WTC11 (cell line): Measurements from ENCODE around the gene ADGRG3. TPM values are rescaled to one million over a fixed set of nuclear protein-coding genes. Genes with fewer than 3 reads are reported as not detected.

Source experiments
- ATAC-seq: fragments of 200-7000 bp; cut with Tn5 transposase; 2 replicates; pipeline ENCODE4 v1.10.0; 2021; ENCODE audit warnings: mild to moderate bottlenecking, moderate library complexity
- CTCF ChIA-PET: fragments of 300-600 bp; sonication (Branson Sonifier 250); formaldehyde crosslinking; loops from one replicate; lab custom pipeline; 2021; ENCODE audit warnings: antibody characterized with exemption; lab: Charles Lee
- POLR2A ChIA-PET: fragments of 350-600 bp; sonication (Branson Sonifier 250); formaldehyde crosslinking; loops from one replicate; lab custom pipeline; 2021; ENCODE audit warnings: antibody characterized with exemption; lab: Charles Lee
- DNase-seq: peaks from one replicate; pipeline ENCODE4 v3.0.0; 2021; ENCODE audit warnings: low spot score
- H3K27ac Mint-ChIP-seq: 2 replicates; pipeline ENCODE4 v1.8.0; 2021; ENCODE audit warnings: mixed read lengths
- H3K27me3 Mint-ChIP-seq: 2 replicates; pipeline ENCODE4 v1.8.0; 2021; ENCODE audit warnings: low read depth, mild to moderate bottlenecking, moderate library complexity, mixed read lengths
- H3K36me3 Mint-ChIP-seq: 2 replicates; pipeline ENCODE4 v1.8.0; 2021; ENCODE audit warnings: mixed read lengths
- H3K4me1 Mint-ChIP-seq: 2 replicates; pipeline ENCODE4 v1.8.0; 2022; ENCODE audit warnings: mixed read lengths
- H3K4me3 Mint-ChIP-seq: 2 replicates; pipeline ENCODE4 v1.8.0; 2021; ENCODE audit warnings: mild to moderate bottlenecking, moderate library complexity, mixed read lengths
- H3K9me3 Mint-ChIP-seq: 2 replicates; pipeline ENCODE4 v1.8.0; 2021; ENCODE audit warnings: mixed read lengths
- CREB1 ChIP-seq: sonication (generic); formaldehyde crosslinking; IDR thresholded peaks from 2 replicates; pipeline ENCODE4 v1.8.0; 2023; ENCODE audit warnings: mild to moderate bottlenecking, missing genetic modification reagents
- ELF4 ChIP-seq: sonication (generic); formaldehyde crosslinking; IDR thresholded peaks from 2 replicates; pipeline ENCODE4 v1.8.1; 2022; ENCODE audit warnings: low read depth, mild to moderate bottlenecking, moderate library complexity, missing genetic modification reagents
- EMX1 ChIP-seq: fragments of 250-450 bp; sonication (Bioruptor Pico); IDR thresholded peaks from 2 replicates; pipeline ENCODE4 v1.8.0; 2021; ENCODE audit warnings: mild to moderate bottlenecking
- ESRRA ChIP-seq: sonication (generic); formaldehyde crosslinking; IDR thresholded peaks from 2 replicates; pipeline ENCODE4 v1.8.1; 2022; ENCODE audit warnings: mild to moderate bottlenecking, missing genetic modification reagents, borderline replicate concordance
- FOXJ3 ChIP-seq: sonication (generic); formaldehyde crosslinking; IDR thresholded peaks from 2 replicates; pipeline ENCODE4 v1.9.0; 2021; ENCODE audit warnings: missing genetic modification reagents, mild to moderate bottlenecking, borderline replicate concordance
- FOXP1 ChIP-seq: sonication (generic); formaldehyde crosslinking; IDR thresholded peaks from 2 replicates; pipeline ENCODE4 v1.8.0; 2022; ENCODE audit warnings: missing genetic modification reagents, mild to moderate bottlenecking, moderate library complexity, borderline replicate concordance
- HMGA2 ChIP-seq: fragments of 250-450 bp; sonication (Bioruptor Pico); IDR thresholded peaks from 2 replicates; pipeline ENCODE4 v1.4.0; 2021; ENCODE audit warnings: mild to moderate bottlenecking, moderate library complexity
- KAT7 ChIP-seq: sonication (generic); formaldehyde crosslinking; IDR thresholded peaks from 2 replicates; pipeline ENCODE4 v1.8.1; 2023; ENCODE audit warnings: missing genetic modification reagents, mild to moderate bottlenecking, borderline replicate concordance
- MYBL2 ChIP-seq: sonication (generic); formaldehyde crosslinking; IDR thresholded peaks from 2 replicates; pipeline ENCODE4 v1.8.1; 2023; ENCODE audit warnings: mild to moderate bottlenecking, moderate library complexity, missing genetic modification reagents
- NFATC4 ChIP-seq: fragments of 250-450 bp; sonication (Bioruptor Pico); IDR thresholded peaks from 2 replicates; pipeline ENCODE4 v1.9.0; 2021; ENCODE audit warnings: mild to moderate bottlenecking
- RELA ChIP-seq: sonication (generic); formaldehyde crosslinking; IDR thresholded peaks from 2 replicates; pipeline ENCODE4 v1.8.1; 2022; ENCODE audit warnings: missing genetic modification reagents, mild to moderate bottlenecking, borderline replicate concordance
- SOX15 ChIP-seq: fragments of 250-450 bp; sonication (Bioruptor Pico); IDR thresholded peaks from 2 replicates; pipeline ENCODE4 v1.9.0; 2021; ENCODE audit warnings: mild to moderate bottlenecking
- TEAD4 ChIP-seq: sonication (generic); formaldehyde crosslinking; IDR thresholded peaks from 2 replicates; pipeline ENCODE4 v1.8.0; 2022; ENCODE audit warnings: mild to moderate bottlenecking, missing genetic modification reagents
- ZNF138 ChIP-seq: sonication (generic); formaldehyde crosslinking; conservative IDR thresholded peaks from 2 replicates; pipeline ENCODE4 v1.8.1; 2022; ENCODE audit warnings: mild to moderate bottlenecking, moderate library complexity, missing genetic modification reagents
- ZNF671 ChIP-seq: fragments of 250-450 bp; sonication (Bioruptor Pico); IDR thresholded peaks from 2 replicates; pipeline ENCODE4 v1.8.0; 2021; ENCODE audit warnings: mild to moderate bottlenecking
- total RNA-seq: library from RNA; stranded (reverse); gene quantifications from 3 replicates; pipeline ENCODE4 v1.2.3, GENCODE V29; 2021
- TF ChIP-seq, protein P1 (sequence below): sonication (generic); formaldehyde crosslinking; IDR thresholded peaks from 2 replicates; pipeline ENCODE4 v1.8.1; 2023; ENCODE audit warnings: mild to moderate bottlenecking, missing genetic modification reagents, moderate library complexity
- TF ChIP-seq, protein P2 (sequence below): sonication (generic); formaldehyde crosslinking; IDR thresholded peaks from 2 replicates; pipeline ENCODE4 v1.8.1; 2023; ENCODE audit warnings: mild to moderate bottlenecking, moderate library complexity, missing genetic modification reagents
- TF ChIP-seq, protein P3 (sequence below): fragments of 250-450 bp; sonication (Bioruptor Pico); IDR thresholded peaks from 2 replicates; pipeline ENCODE4 v1.9.0; 2021; ENCODE audit warnings: moderate library complexity, mild to moderate bottlenecking, inconsistent platforms, borderline replicate concordance
- TF ChIP-seq, protein P4 (sequence below): sonication (generic); formaldehyde crosslinking; IDR thresholded peaks from 2 replicates; pipeline ENCODE4 v1.8.1; 2023; ENCODE audit warnings: mild to moderate bottlenecking, missing genetic modification reagents, borderline replicate concordance
- TF ChIP-seq, protein P5 (sequence below): sonication (generic); formaldehyde crosslinking; IDR thresholded peaks from 2 replicates; pipeline ENCODE4 v1.8.0; 2022; ENCODE audit warnings: missing genetic modification reagents
- TF ChIP-seq, protein P6 (sequence below): fragments of 250-450 bp; sonication (Bioruptor Pico); IDR thresholded peaks from 2 replicates; pipeline ENCODE4 v1.8.0; 2021; ENCODE audit warnings: mild to moderate bottlenecking
- TF ChIP-seq, protein P7 (sequence below): fragments of 200-600 bp; IDR thresholded peaks from 2 replicates; pipeline ENCODE4 v1.8.0; 2022; ENCODE audit warnings: antibody characterized with exemption

Gene ADGRG3
- total RNA-seq, 1 experiment from 2014 or later, result 0.44 TPM

DNA sequence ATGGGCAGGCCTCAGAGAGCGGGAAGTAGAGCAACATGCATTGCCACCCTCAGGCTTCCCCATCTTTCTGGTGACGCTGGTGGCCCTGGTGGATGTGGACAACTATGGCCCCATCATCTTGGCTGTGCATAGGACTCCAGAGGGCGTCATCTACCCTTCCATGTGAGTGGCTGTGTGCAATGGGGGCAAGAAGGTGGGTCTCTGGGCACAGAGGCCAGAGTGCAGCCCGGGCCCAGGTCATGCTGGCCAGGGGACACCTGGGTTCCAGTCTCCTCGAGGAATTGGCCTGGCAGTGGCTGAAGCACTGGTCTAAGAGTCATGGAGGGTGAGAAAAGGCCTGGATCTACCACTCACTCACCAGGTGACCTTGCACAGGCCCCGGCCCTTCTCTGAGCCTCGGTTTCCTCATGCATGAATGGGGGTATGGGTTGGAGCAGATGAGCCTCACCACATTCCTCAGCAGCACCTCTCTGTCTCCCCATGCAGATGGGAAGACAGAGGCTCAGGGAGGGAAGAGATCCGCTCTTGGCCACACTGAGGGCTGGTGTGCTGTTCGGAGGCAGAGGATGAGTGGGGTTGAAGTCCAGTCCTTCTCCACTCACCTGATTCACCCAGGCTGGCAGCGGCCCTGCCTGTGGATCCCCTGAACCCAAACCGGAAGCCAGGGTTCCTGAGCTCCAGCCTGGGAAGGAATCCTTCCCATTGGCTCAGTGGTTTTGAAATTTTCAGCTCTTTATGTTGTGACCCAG lies 7.2 kb upstream of the ADGRG3 start:
- ChIA-PET CTCF (interaction anchor here (1.2 kb wide), 1 partner anchor 11 kb away, joined by 4 read pairs; no protein-coding TSS in a partner anchor), POLR2A (no interaction called here)
- no peaks in the 10 kb centered on the region for H3K4me1 Mint-ChIP-seq
- H3K27me3 Mint-ChIP-seq, result no peaks in the 10 kb centered on the region
- no peaks in the 10 kb centered on the region for H3K9me3 Mint-ChIP-seq
- H3K36me3 Mint-ChIP-seq, result no peaks in the 10 kb centered on the region
- no peak for DNase-seq
- TF ChIP-seq NFATC4 (CRISPR knock-in tag), result no peak
- TF ChIP-seq ESRRA (CRISPR knock-in tag), result no peak
- TF ChIP-seq, protein P1, sequence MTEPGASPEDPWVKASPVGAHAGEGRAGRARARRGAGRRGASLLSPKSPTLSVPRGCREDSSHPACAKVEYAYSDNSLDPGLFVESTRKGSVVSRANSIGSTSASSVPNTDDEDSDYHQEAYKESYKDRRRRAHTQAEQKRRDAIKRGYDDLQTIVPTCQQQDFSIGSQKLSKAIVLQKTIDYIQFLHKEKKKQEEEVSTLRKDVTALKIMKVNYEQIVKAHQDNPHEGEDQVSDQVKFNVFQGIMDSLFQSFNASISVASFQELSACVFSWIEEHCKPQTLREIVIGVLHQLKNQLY, result no peak
- TF ChIP-seq, protein P2, sequence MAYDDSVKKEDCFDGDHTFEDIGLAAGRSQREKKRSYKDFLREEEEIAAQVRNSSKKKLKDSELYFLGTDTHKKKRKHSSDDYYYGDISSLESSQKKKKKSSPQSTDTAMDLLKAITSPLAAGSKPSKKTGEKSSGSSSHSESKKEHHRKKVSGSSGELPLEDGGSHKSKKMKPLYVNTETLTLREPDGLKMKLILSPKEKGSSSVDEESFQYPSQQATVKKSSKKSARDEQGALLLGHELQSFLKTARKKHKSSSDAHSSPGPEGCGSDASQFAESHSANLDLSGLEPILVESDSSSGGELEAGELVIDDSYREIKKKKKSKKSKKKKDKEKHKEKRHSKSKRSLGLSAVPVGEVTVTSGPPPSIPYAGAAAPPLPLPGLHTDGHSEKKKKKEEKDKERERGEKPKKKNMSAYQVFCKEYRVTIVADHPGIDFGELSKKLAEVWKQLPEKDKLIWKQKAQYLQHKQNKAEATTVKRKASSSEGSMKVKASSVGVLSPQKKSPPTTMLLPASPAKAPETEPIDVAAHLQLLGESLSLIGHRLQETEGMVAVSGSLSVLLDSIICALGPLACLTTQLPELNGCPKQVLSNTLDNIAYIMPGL (CRISPR knock-in tag), result no peak
- TF ChIP-seq TEAD4 (CRISPR knock-in tag), result no peak
- TF ChIP-seq KAT7 (CRISPR knock-in tag), result no peak
- no peak for TF ChIP-seq EMX1
- TF ChIP-seq SOX15 (CRISPR knock-in tag), result no peak
- no peak for TF ChIP-seq ZNF671 (CRISPR knock-in tag)
- no peak for TF ChIP-seq ZNF138 (CRISPR knock-in tag)
- TF ChIP-seq FOXJ3 (CRISPR knock-in tag), result no peak
- no peak for TF ChIP-seq ELF4
- TF ChIP-seq, protein P3, sequence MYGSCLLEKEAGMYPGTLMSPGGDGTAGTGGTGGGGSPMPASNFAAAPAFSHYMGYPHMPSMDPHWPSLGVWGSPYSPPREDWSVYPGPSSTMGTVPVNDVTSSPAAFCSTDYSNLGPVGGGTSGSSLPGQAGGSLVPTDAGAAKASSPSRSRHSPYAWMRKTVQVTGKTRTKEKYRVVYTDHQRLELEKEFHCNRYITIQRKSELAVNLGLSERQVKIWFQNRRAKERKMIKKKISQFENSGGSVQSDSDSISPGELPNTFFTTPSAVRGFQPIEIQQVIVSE (CRISPR knock-in tag), result no peak
- TF ChIP-seq, protein P4, sequence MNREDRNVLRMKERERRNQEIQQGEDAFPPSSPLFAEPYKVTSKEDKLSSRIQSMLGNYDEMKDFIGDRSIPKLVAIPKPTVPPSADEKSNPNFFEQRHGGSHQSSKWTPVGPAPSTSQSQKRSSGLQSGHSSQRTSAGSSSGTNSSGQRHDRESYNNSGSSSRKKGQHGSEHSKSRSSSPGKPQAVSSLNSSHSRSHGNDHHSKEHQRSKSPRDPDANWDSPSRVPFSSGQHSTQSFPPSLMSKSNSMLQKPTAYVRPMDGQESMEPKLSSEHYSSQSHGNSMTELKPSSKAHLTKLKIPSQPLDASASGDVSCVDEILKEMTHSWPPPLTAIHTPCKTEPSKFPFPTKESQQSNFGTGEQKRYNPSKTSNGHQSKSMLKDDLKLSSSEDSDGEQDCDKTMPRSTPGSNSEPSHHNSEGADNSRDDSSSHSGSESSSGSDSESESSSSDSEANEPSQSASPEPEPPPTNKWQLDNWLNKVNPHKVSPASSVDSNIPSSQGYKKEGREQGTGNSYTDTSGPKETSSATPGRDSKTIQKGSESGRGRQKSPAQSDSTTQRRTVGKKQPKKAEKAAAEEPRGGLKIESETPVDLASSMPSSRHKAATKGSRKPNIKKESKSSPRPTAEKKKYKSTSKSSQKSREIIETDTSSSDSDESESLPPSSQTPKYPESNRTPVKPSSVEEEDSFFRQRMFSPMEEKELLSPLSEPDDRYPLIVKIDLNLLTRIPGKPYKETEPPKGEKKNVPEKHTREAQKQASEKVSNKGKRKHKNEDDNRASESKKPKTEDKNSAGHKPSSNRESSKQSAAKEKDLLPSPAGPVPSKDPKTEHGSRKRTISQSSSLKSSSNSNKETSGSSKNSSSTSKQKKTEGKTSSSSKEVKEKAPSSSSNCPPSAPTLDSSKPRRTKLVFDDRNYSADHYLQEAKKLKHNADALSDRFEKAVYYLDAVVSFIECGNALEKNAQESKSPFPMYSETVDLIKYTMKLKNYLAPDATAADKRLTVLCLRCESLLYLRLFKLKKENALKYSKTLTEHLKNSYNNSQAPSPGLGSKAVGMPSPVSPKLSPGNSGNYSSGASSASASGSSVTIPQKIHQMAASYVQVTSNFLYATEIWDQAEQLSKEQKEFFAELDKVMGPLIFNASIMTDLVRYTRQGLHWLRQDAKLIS, result no peak
- TF ChIP-seq CREB1, result no peak
- no peak overlapping the region for H3K27ac Mint-ChIP-seq
- H3K4me3 Mint-ChIP-seq, result no peak overlapping the region
- no peak for ATAC-seq

DNA sequence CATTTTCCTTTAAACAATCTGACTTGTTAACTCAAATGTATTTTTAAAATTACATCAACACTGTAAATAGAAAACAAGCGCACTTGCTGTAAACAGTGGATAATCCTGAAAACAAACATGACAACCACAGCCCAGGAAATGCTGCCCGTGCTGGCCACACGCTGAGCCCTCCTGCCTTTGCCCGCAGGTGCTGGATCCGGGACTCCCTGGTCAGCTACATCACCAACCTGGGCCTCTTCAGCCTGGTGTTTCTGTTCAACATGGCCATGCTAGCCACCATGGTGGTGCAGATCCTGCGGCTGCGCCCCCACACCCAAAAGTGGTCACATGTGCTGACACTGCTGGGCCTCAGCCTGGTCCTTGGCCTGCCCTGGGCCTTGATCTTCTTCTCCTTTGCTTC lies 6.6 kb upstream of the ADGRG3 start:
- no peak for TF ChIP-seq FOXP1 (CRISPR knock-in tag)
- TF ChIP-seq HMGA2 (CRISPR knock-in tag), result no peak
- TF ChIP-seq, protein P5, sequence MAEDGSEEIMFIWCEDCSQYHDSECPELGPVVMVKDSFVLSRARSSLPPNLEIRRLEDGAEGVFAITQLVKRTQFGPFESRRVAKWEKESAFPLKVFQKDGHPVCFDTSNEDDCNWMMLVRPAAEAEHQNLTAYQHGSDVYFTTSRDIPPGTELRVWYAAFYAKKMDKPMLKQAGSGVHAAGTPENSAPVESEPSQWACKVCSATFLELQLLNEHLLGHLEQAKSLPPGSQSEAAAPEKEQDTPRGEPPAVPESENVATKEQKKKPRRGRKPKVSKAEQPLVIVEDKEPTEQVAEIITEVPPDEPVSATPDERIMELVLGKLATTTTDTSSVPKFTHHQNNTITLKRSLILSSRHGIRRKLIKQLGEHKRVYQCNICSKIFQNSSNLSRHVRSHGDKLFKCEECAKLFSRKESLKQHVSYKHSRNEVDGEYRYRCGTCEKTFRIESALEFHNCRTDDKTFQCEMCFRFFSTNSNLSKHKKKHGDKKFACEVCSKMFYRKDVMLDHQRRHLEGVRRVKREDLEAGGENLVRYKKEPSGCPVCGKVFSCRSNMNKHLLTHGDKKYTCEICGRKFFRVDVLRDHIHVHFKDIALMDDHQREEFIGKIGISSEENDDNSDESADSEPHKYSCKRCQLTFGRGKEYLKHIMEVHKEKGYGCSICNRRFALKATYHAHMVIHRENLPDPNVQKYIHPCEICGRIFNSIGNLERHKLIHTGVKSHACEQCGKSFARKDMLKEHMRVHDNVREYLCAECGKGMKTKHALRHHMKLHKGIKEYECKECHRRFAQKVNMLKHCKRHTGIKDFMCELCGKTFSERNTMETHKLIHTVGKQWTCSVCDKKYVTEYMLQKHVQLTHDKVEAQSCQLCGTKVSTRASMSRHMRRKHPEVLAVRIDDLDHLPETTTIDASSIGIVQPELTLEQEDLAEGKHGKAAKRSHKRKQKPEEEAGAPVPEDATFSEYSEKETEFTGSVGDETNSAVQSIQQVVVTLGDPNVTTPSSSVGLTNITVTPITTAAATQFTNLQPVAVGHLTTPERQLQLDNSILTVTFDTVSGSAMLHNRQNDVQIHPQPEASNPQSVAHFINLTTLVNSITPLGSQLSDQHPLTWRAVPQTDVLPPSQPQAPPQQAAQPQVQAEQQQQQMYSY, result no peak
- TF ChIP-seq, protein P6, sequence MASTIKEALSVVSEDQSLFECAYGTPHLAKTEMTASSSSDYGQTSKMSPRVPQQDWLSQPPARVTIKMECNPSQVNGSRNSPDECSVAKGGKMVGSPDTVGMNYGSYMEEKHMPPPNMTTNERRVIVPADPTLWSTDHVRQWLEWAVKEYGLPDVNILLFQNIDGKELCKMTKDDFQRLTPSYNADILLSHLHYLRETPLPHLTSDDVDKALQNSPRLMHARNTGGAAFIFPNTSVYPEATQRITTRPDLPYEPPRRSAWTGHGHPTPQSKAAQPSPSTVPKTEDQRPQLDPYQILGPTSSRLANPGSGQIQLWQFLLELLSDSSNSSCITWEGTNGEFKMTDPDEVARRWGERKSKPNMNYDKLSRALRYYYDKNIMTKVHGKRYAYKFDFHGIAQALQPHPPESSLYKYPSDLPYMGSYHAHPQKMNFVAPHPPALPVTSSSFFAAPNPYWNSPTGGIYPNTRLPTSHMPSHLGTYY, result no peak
- TF ChIP-seq MYBL2 (CRISPR knock-in tag), result no peak
- TF ChIP-seq RELA (CRISPR knock-in tag), result no peak
- TF ChIP-seq, protein P7, sequence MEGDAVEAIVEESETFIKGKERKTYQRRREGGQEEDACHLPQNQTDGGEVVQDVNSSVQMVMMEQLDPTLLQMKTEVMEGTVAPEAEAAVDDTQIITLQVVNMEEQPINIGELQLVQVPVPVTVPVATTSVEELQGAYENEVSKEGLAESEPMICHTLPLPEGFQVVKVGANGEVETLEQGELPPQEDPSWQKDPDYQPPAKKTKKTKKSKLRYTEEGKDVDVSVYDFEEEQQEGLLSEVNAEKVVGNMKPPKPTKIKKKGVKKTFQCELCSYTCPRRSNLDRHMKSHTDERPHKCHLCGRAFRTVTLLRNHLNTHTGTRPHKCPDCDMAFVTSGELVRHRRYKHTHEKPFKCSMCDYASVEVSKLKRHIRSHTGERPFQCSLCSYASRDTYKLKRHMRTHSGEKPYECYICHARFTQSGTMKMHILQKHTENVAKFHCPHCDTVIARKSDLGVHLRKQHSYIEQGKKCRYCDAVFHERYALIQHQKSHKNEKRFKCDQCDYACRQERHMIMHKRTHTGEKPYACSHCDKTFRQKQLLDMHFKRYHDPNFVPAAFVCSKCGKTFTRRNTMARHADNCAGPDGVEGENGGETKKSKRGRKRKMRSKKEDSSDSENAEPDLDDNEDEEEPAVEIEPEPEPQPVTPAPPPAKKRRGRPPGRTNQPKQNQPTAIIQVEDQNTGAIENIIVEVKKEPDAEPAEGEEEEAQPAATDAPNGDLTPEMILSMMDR, result no peak

More for the DNA sequence above, 6.6 kb upstream of the ADGRG3 start:
- Mint-ChIP-seq H3K9me3 (no peaks in the 10 kb centered on the region), H3K4me3 (no peak overlapping the region), H3K4me1 (no peaks in the 10 kb centered on the region), H3K27me3 (no peaks in the 10 kb centered on the region), H3K27ac (no peak overlapping the region), H3K36me3 (no peaks in the 10 kb centered on the region)
- ChIA-PET POLR2A (no interaction called here), CTCF (interaction anchor here (1.2 kb wide), 1 partner anchor 10 kb away, joined by 4 read pairs; no protein-coding TSS in a partner anchor)
- ATAC-seq (no peak), DNase-seq (no peak)
